ENCODE data around the gene RUBCN.

Gene RUBCN

DNA sequence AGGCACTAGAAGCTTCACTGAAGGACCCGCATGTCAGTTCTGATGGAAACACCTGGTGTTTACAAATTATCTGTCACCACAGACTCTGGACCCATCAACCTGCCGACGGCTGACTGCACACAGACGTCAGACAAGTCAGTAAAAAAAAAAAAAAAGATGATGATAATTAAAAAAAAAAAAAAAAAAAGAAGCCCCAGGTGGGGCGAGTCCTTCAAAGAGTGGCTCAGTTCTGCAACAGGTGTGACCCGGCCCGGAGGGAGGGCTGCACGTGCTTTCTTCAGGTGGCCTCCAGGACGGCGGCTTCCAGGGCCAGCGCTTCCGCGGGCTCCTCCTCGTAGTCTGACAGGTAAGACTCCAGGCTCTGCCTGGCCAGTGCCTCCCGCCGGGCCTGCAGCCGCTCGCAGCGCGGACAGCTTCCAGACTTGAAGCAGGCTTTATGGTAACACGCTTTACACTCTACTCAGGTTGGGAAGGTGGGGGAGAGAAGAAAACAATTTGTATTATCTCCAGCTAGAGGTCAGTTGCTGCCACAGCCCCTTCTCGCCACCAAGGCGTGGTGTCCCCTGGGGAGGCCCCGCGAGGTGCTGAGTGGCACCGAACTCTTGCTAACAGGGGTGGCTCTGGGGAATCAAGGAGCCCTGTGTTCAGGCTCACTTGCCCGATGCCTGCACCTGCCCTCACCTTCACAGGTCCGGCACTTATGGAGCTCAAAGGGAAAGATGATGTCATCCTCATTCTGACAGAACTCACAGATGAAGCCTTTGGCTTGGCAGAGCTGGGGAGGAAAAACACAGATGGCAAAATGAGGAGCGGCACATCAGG, 61.8 kb downstream of the RUBCN start:
- no peak for ATAC-seq (ENCODE audit: insufficient read depth, low read depth)

GRCh38 chr3:197673170-197673569, 63.5 kb downstream of the RUBCN start:
- H3K27ac ChIP-seq (ENCODE audit: low read length): no peak overlapping the region

More for the DNA sequence above, 61.8 kb downstream of the RUBCN start:
- no peak overlapping the region for H3K4me2 ChIP-seq (ENCODE audit: insufficient read depth, low read length)
- no peaks in the 10 kb centered on the region for H3K4me1 ChIP-seq (ENCODE audit: insufficient read depth, low read length)
- H3K27ac ChIP-seq (ENCODE audit: low read length): no peak overlapping the region
- H4K20me1 ChIP-seq (ENCODE audit: insufficient read depth, low read length): no peaks in the 10 kb centered on the region
- no peaks in the 10 kb centered on the region for H3K27me3 ChIP-seq (ENCODE audit: insufficient read depth, low read length, poor library complexity)
- no peak overlapping the region for H3K4me3 ChIP-seq (ENCODE audit: low read depth in 1 of 2, low read length in 2 of 2)
- H2AFZ ChIP-seq (ENCODE audit: low read depth, low read length): no peak overlapping the region
- no peak for DNase-seq
- TF ChIP-seq EZH2 (IDR thresholded peaks at IDR 0.05; ENCODE audit: borderline replicate concordance, low read depth, low read length, severe bottlenecking): no peak
- TF ChIP-seq CTCF (IDR thresholded peaks at IDR 0.05; ENCODE audit: borderline replicate concordance, extremely low read depth, low read length, poor library complexity, severe bottlenecking): no peak
- no peak overlapping the region for H3K9ac ChIP-seq (ENCODE audit: low read depth, low read length)
- no peaks in the 10 kb centered on the region for H3K79me2 ChIP-seq (ENCODE audit: insufficient read depth, low read length)
- no peaks in the 10 kb centered on the region for H3K9me3 ChIP-seq (ENCODE audit: insufficient read depth, low read length, severe bottlenecking)
- H3K36me3 ChIP-seq (ENCODE audit: insufficient read depth, low read length): peaks cover 28% of the 10 kb centered on the region

GRCh38 chr3:197670361-197670760, 66.3 kb downstream of the RUBCN start:
- no peak overlapping the region for H3K27ac ChIP-seq (ENCODE audit: low read length)
- no peak overlapping the region for H3K4me3 ChIP-seq (ENCODE audit: low read depth in 1 of 2, low read length in 2 of 2)
- H3K9me3 ChIP-seq (ENCODE audit: insufficient read depth, low read length, severe bottlenecking): no peaks in the 10 kb centered on the region
- no peak for ATAC-seq (ENCODE audit: insufficient read depth, low read depth)
- H3K9ac ChIP-seq (ENCODE audit: low read depth, low read length): no peak overlapping the region
- H3K36me3 ChIP-seq (ENCODE audit: insufficient read depth, low read length): peaks cover 14% of the 10 kb centered on the region; the same call in 1 of the 2 replicates
- no peak for TF ChIP-seq EZH2 (IDR thresholded peaks at IDR 0.05; ENCODE audit: borderline replicate concordance, low read depth, low read length, severe bottlenecking)
- no peak for TF ChIP-seq CTCF (IDR thresholded peaks at IDR 0.05; ENCODE audit: borderline replicate concordance, extremely low read depth, low read length, poor library complexity, severe bottlenecking)
- H3K4me2 ChIP-seq (ENCODE audit: insufficient read depth, low read length): no peak overlapping the region
- H4K20me1 ChIP-seq (ENCODE audit: insufficient read depth, low read length): no peaks in the 10 kb centered on the region
- H3K79me2 ChIP-seq (ENCODE audit: insufficient read depth, low read length): no peaks in the 10 kb centered on the region
- no peaks in the 10 kb centered on the region for H3K27me3 ChIP-seq (ENCODE audit: insufficient read depth, low read length, poor library complexity)
- no peak overlapping the region for H2AFZ ChIP-seq (ENCODE audit: low read depth, low read length)
- no peak for DNase-seq
- H3K4me1 ChIP-seq (ENCODE audit: insufficient read depth, low read length): no peaks in the 10 kb centered on the region

More at GRCh38 chr3:197673170-197673569, 63.5 kb downstream of the RUBCN start:
- DNase-seq (no peak), ATAC-seq (ENCODE audit: insufficient read depth, low read depth) (no peak)
- Histone ChIP-seq H3K9ac (ENCODE audit: low read depth, low read length) (no peak overlapping the region), H3K4me3 (ENCODE audit: low read depth in 1 of 2, low read length in 2 of 2) (no peak overlapping the region), H3K4me2 (ENCODE audit: insufficient read depth, low read length) (no peak overlapping the region), H2AFZ (ENCODE audit: low read depth, low read length) (no peak overlapping the region), H4K20me1 (ENCODE audit: insufficient read depth, low read length) (no peaks in the 10 kb centered on the region), H3K9me3 (ENCODE audit: insufficient read depth, low read length, severe bottlenecking) (no peaks in the 10 kb centered on the region), H3K4me1 (ENCODE audit: insufficient read depth, low read length) (no peaks in the 10 kb centered on the region), H3K79me2 (ENCODE audit: insufficient read depth, low read length) (no peaks in the 10 kb centered on the region), H3K36me3 (ENCODE audit: insufficient read depth, low read length) (peaks cover 28% of the 10 kb centered on the region), H3K27me3 (ENCODE audit: insufficient read depth, low read length, poor library complexity) (no peaks in the 10 kb centered on the region)
- TF ChIP-seq EZH2 (IDR thresholded peaks at IDR 0.05; ENCODE audit: borderline replicate concordance, low read depth, low read length, severe bottlenecking) (no peak), CTCF (IDR thresholded peaks at IDR 0.05; ENCODE audit: borderline replicate concordance, extremely low read depth, low read length, poor library complexity, severe bottlenecking) (no peak)

Data from DND-41 (cell line).